HUES48 (cell line): Measurements from ENCODE around the gene PPAN.

Experiments
- H3K27ac ChIP-seq: one replicate; pipeline ENCODE4 v1.7.0; 2013; ENCODE audit warnings: low read depth, low read length, inconsistent platforms
- H3K27me3 ChIP-seq: 2 replicates; pipeline ENCODE4 v1.6.1; 2013; ENCODE audit warnings: mild to moderate bottlenecking, low read length; ENCODE audit not compliant: control insufficient read depth, insufficient read depth
- H3K36me3 ChIP-seq: 2 replicates; pipeline ENCODE4 v1.6.1; 2013; ENCODE audit warnings: low read length; ENCODE audit not compliant: control insufficient read depth, insufficient read depth
- H3K4me1 ChIP-seq: 2 replicates; pipeline ENCODE4 v1.6.1; 2013; ENCODE audit warnings: mild to moderate bottlenecking, low read length; ENCODE audit not compliant: control insufficient read depth, insufficient read depth
- H3K4me3 ChIP-seq: 2 replicates; pipeline ENCODE4 v1.5.1; 2013; ENCODE audit warnings: mild to moderate bottlenecking, low read depth, low read length
- H3K9ac ChIP-seq: 2 replicates; pipeline ENCODE4 v1.6.1; 2013; ENCODE audit warnings: mild to moderate bottlenecking, low read depth, low read length, moderate library complexity
- H3K9me3 ChIP-seq: 2 replicates; pipeline ENCODE4 v1.6.1; 2013; ENCODE audit warnings: low read length; ENCODE audit not compliant: control insufficient read depth, insufficient read depth

Gene PPAN

DNA sequence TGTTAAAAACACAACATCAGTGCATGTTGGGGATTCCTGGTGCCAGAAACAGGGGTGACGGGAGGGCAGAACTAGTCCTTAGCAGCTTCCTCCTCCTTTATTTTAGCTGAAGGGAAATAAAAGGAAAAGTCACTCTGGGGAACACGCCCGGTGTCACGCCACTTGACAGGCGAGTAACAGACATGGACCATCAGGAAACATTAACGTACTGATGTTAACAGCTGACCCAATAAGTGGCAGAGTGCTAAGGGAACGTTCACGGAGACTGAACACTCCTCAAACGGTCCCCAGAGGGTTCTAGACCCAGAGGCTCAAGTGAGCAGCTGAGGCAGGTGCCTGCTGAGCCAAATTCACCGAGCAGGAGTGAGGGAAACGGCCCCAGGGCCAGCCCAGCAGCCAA, 27.4 kb downstream of the PPAN start:
- H3K9ac ChIP-seq, result no peak overlapping the region
- H3K27ac ChIP-seq, result no peak overlapping the region
- no peaks in the 10 kb centered on the region for H3K27me3 ChIP-seq
- no peak overlapping the region for H3K4me3 ChIP-seq
- H3K36me3 ChIP-seq, result peaks cover 90% of the 10 kb centered on the region
- no peaks in the 10 kb centered on the region for H3K9me3 ChIP-seq
- H3K4me1 ChIP-seq, result no peaks in the 10 kb centered on the region

DNA sequence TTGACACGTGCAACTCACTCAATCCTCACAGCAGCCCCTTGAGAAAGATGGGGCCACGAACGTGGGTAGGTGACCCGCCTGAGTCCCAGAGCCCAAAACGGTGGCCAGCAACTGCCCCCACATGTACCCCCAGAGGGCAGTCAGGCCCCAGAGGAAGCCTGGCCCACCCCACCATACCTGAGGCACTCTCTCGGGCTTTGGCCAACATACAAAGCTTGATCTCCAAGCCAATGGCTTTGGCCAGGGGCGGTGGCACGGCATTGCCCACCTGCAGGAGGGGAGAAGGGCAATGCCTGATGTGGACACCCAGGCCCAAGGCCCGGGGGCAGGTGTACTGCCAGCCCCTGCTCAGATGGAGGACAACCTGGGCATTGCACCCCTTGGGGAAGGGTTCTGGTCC, 27.9 kb downstream of the PPAN start:
- no peak overlapping the region for H3K4me3 ChIP-seq
- peaks cover 95% of the 10 kb centered on the region for H3K36me3 ChIP-seq
- H3K9ac ChIP-seq, result no peak overlapping the region
- no peak overlapping the region for H3K27ac ChIP-seq
- H3K27me3 ChIP-seq, result no peaks in the 10 kb centered on the region
- no peaks in the 10 kb centered on the region for H3K9me3 ChIP-seq
- H3K4me1 ChIP-seq, result no peaks in the 10 kb centered on the region

DNA sequence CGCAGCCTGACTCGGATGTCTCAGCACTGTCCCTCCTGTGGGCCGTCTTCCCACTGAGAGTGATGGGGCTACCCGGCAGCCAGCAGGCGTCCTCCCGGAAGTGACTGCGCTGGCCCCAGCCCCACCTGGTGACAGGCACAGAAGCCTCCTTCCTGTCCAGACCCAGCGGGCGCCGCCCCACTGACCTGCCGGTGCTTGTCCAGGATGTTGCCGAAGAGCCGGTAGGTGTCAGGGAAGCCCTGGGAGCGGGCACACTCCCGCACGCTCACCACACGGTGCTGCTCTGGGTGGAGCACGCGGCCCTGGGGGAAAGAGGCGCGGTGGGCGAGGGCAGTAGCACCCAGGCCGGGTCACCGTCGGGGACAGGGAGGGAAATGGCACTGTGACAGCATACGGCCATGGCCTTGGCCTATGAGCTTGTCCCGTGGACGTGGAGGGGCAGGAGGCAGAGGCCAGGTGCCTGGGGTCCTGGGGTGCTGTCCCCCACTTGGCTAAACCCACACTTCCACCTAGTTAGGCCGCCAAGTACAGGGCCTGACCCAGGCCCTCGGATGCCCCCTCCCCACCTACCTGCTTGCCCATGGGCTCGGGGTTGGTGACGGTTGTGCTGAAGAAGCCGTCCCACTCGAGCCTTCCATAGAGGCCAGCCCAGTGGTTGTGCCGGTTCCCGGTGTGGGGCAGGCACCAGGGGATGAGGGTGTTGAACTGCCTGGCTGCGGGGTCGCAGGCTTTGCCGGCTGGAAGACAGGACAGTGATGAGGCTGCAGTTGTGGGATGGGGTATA, 29.6 kb downstream of the PPAN start:
- no peak overlapping the region for H3K9ac ChIP-seq
- H3K27me3 ChIP-seq, result no peaks in the 10 kb centered on the region
- H3K36me3 ChIP-seq, result peaks cover 96% of the 10 kb centered on the region
- no peak overlapping the region for H3K27ac ChIP-seq
- no peak overlapping the region for H3K4me3 ChIP-seq
- H3K9me3 ChIP-seq, result no peaks in the 10 kb centered on the region
- H3K4me1 ChIP-seq, result no peaks in the 10 kb centered on the region

DNA sequence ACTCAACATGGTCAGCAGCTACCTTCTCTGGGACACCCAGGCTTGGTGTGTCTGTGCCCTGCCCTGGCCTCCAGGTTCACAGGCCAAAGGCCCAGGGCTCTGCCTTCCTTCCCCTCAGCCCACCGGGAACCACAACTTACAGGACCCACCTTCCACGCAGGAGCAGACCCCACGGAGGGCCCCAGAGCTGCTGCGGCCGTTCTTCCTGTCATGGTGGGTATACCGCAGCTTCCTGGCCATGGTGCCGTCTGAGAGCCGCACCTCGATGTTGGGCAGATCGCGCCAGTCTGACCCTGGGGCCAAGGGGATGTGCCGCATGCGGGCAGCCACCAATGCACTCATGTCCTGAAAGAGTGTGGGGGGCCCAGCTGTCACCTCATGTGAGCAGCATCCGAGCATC, 30.8 kb downstream of the PPAN start:
- Histone ChIP-seq H3K4me3 (no peak overlapping the region), H3K27me3 (no peaks in the 10 kb centered on the region), H3K9ac (no peak overlapping the region), H3K36me3 (peaks cover 96% of the 10 kb centered on the region), H3K9me3 (no peaks in the 10 kb centered on the region), H3K27ac (no peak overlapping the region), H3K4me1 (no peaks in the 10 kb centered on the region)

DNA sequence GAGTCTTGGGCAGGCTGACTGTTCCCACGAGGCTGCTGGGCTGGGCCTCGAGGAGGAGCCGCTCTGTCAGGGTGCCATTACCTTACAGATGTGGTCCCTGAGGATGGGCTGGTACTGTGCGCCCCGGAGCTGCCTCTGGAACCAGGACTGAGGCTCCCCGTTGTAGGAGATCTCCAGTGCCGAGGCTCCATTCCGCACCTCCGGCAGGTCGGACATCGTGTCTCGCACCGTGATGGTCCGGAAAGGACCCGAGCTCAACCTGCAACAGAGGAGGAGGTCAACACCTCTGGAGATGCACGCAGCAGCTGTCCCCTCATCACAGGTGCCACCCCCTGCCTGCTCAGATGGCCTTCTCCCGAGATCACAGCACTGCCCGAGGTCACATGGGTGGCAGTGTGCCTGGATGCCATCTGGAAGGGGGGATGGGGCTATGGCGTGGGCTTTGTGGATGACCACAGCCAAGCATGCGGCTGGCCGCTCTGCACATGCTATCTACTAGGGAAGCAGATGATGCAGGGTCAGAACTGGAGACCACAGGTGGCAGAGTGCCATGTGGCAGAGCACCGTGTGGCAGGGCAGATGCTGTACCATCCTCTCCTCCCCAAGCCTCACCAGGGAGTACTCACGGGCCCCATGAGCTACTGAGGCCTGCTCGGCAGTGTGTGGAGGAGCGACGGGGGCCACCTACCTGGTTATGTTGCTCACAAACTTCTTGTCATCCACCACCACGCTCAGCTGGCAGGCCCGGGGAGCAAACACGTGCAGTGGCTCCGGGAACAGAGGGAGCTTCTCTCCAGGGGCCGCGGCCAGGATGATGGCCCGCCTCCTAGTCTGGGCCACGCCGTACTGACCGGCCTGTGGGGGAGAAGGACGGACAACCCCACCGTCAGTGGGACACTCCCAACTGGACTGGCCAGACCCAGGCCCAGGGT, 31.9 kb downstream of the PPAN start:
- H3K27me3 ChIP-seq, result no peaks in the 10 kb centered on the region
- peaks cover 98% of the 10 kb centered on the region for H3K36me3 ChIP-seq
- no peaks in the 10 kb centered on the region for H3K4me1 ChIP-seq
- H3K27ac ChIP-seq, result no peak overlapping the region
- no peak overlapping the region for H3K9ac ChIP-seq
- H3K4me3 ChIP-seq, result no peak overlapping the region
- H3K9me3 ChIP-seq, result no peaks in the 10 kb centered on the region

DNA sequence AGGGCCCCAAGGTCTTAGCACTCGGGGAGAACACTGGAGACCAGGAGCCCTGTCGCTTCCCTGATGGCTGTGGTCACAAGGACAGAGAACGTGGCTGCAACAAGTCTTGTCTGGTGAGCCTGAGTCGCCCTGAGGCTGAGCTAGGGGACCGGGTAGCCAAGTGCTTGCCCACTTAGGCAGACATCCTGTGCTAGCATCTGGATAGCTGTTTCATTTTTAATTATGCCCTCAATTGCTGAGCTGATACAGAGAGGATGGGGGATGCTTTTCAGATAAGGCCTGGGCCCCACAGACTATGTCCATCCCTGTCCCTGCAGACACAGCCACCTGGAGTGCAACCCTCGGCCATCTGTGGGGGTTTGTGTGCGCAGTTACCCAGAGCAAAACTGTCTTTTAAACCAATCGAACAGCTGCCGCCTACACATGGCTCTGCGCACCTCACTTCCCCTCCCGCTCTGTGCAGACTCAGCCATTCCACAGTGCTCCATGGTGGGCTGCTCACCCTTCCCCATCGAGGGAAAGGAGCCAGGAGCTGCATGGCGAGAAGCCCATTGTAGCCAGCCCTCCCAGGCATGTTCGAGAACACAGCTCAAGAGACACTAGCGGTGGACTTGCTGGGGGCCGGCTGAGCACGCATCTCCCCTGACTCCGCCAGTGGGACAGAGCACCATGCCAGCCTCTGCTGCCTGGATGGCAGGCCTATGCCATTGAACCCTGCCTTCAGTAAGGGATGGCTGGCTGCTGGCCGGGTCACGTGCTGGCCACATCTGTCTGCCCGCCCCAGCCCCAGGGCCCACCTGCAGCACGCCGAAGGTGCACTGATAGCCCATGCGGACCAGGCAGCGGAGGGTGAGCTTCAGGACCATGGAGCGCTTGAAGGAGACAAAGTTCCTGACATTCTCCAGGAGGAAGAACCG, 33.0 kb downstream of the PPAN start:
- H3K9ac ChIP-seq, result no peak overlapping the region
- no peak overlapping the region for H3K27ac ChIP-seq
- no peak overlapping the region for H3K4me3 ChIP-seq
- no peaks in the 10 kb centered on the region for H3K4me1 ChIP-seq
- H3K9me3 ChIP-seq, result no peaks in the 10 kb centered on the region
- H3K27me3 ChIP-seq, result no peaks in the 10 kb centered on the region
- peaks cover 98% of the 10 kb centered on the region for H3K36me3 ChIP-seq

DNA sequence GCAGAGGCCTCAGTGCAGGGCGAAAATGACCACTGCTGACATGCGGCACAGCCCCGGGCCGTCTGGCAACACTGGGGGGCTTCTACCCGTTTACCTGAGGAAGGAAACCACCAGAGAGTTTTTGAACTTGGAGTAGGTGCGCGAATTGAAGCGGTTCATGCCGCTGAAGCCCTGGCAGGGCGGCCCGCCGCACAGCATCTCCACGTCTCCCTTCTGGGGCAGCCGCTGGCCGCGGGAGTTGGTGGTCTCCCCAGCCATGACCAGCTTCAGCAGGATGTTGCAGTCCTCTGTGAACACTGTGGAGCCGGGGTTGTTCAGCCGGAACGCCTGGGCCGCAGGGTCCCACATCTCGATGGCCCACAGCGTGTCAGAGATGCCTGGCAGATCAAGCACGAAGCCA, 33.8 kb downstream of the PPAN start:
- Histone ChIP-seq H3K4me1 (no peaks in the 10 kb centered on the region), H3K27ac (no peak overlapping the region), H3K27me3 (no peaks in the 10 kb centered on the region), H3K4me3 (no peak overlapping the region), H3K36me3 (peaks cover 98% of the 10 kb centered on the region), H3K9me3 (no peaks in the 10 kb centered on the region), H3K9ac (no peak overlapping the region)

DNA sequence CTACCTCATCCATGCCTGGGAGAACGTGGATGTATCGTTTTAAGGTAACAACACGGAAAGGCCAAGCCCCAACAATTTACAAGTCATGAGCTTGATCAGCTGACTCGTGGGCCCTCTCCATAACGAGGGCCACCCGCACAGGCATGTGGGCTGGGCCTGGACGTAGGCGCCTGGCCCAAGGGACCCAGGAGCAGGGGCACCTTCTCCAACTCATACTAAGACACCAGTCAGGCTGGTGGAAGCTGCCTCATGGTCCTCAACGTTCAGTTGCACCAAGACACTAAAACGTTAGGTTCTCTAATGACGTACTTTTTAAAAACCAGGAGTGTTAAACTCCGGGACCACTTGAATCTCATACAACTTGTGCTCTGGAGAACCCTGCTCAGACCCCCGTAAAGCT, 35.3 kb downstream of the PPAN start:
- H3K4me3 ChIP-seq, result no peak overlapping the region
- H3K9ac ChIP-seq, result no peak overlapping the region
- no peaks in the 10 kb centered on the region for H3K4me1 ChIP-seq
- H3K9me3 ChIP-seq, result no peaks in the 10 kb centered on the region
- no peaks in the 10 kb centered on the region for H3K27me3 ChIP-seq
- peaks cover 98% of the 10 kb centered on the region for H3K36me3 ChIP-seq
- no peak overlapping the region for H3K27ac ChIP-seq

DNA sequence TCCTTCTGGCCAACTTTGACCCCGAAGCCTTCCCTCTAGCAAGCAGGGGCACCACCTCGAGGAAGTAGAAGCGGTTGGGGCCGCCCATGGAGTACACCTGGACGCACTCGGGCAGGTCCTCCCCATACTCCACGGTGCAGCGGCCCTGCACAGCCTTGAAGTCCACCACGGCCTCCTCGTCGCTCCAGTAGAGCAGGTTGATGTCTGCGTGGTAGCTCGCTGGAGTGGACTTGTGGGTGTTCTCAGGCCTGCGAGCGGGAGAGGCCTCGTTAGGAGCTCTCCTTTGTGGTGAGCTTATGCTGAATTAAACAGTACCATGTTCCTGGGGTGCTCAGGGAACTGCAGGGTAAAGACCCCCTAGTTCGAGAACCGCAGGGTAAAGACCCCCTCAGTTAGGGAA, 35.8 kb downstream of the PPAN start:
- no peaks in the 10 kb centered on the region for H3K9me3 ChIP-seq
- H3K9ac ChIP-seq, result no peak overlapping the region
- H3K36me3 ChIP-seq, result peaks cover 98% of the 10 kb centered on the region
- H3K4me3 ChIP-seq, result no peak overlapping the region
- no peak overlapping the region for H3K27ac ChIP-seq
- H3K4me1 ChIP-seq, result no peaks in the 10 kb centered on the region
- no peaks in the 10 kb centered on the region for H3K27me3 ChIP-seq

DNA sequence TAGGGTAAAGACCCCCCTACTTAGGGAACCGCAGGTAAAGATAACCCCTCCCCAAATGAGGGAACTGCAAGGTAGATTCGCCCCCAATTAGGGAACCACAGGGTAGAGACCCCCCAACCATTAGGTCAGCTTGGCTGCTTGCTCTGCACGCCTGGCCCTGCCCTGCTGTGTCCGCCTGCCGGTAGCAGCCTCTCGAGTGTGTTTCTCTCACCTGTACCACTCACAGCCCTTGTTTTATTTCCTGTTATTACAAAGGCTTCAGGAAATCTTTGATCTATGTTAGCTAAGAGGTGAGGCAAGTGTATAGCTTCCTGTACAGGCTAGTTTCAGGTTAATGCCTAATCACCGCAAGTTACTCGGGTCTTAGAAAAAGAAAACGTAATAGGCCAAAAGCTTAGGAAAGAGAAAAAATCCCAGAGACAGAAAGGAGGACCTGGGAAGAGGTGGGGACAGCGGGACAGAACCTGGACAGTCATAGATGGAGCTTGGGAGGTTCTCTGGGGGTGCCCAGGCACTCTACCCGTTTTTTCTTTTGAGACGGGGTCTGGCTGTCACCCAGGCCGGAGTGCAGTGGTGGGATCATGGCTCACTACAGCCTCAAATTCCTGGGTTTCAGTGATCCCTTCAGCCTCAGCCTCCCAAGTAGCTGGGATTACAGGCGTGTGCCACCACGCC, 36.7 kb downstream of the PPAN start:
- H3K9ac ChIP-seq, result no peak overlapping the region

More for the DNA sequence above, 36.7 kb downstream of the PPAN start:
- H3K9me3 ChIP-seq, result no peaks in the 10 kb centered on the region
- H3K4me3 ChIP-seq, result no peak overlapping the region
- no peak overlapping the region for H3K27ac ChIP-seq
- peaks cover 96% of the 10 kb centered on the region for H3K36me3 ChIP-seq
- no peaks in the 10 kb centered on the region for H3K4me1 ChIP-seq
- H3K27me3 ChIP-seq, result no peaks in the 10 kb centered on the region
